Hepatocyte (in vitro differentiated cells): ENCODE results near the gene MINDY4. TPM values are rescaled to one million over a fixed set of nuclear protein-coding genes. Genes with fewer than 3 reads are reported as not detected.

ENCODE experiments used
- DNase-seq: peaks from one replicate; pipeline ENCODE4 v3.0.0-alpha.2; 2016; ENCODE audit warnings: low spot score
- H2AFZ ChIP-seq: fragments of 200-600 bp; sonication (generic); 2 replicates; pipeline ENCODE4 v1.6.0; 2016; ENCODE audit warnings: antibody characterized with exemption, mild to moderate bottlenecking
- H3K27ac ChIP-seq: fragments of 200-600 bp; sonication (generic); 2 replicates; pipeline ENCODE4 v1.5.1; 2016; ENCODE audit warnings: mild to moderate bottlenecking
- H3K27me3 ChIP-seq: fragments of 200-600 bp; sonication (generic); 2 replicates; pipeline ENCODE4 v1.6.1; 2016
- H3K36me3 ChIP-seq: fragments of 200-600 bp; sonication (generic); replicated peaks from 2 replicates; pipeline ENCODE4 v1.5.1; 2016; ENCODE audit warnings: low read depth; ENCODE audit not compliant: insufficient read depth
- H3K4me1 ChIP-seq: fragments of 200-600 bp; sonication (generic); 2 replicates; pipeline ENCODE4 v1.5.1; 2016; ENCODE audit warnings: mild to moderate bottlenecking, moderate library complexity; ENCODE audit not compliant: insufficient read depth
- H3K4me2 ChIP-seq: fragments of 200-600 bp; sonication (generic); 2 replicates; pipeline ENCODE4 v1.6.0; 2016
- H3K4me3 ChIP-seq: fragments of 200-600 bp; sonication (generic); 2 replicates; pipeline ENCODE4 v1.5.1; 2016; ENCODE audit warnings: mild to moderate bottlenecking
- H3K79me2 ChIP-seq: fragments of 200-600 bp; sonication (generic); 2 replicates; pipeline ENCODE4 v1.6.0; 2017; ENCODE audit warnings: mild to moderate bottlenecking
- H3K9me2 ChIP-seq: fragments of 200-600 bp; sonication (generic); replicated peaks from 2 replicates; pipeline ENCODE4 v1.6.0; 2017; ENCODE audit warnings: mild to moderate bottlenecking; ENCODE audit not compliant: insufficient read depth
- H3K9me3 ChIP-seq: fragments of 200-600 bp; sonication (generic); 2 replicates; pipeline ENCODE4 v1.5.1; 2016; ENCODE audit warnings: low read depth, mild to moderate bottlenecking
- H4K20me1 ChIP-seq: fragments of 200-600 bp; sonication (generic); 2 replicates; pipeline ENCODE4 v1.6.0; 2016; ENCODE audit warnings: mild to moderate bottlenecking; ENCODE audit not compliant: insufficient read depth, poor library complexity, severe bottlenecking
- CTCF ChIP-seq: fragments of 200-600 bp; sonication (generic); IDR thresholded peaks from 2 replicates; pipeline ENCODE4 v1.5.1; 2016; ENCODE audit warnings: antibody characterized with exemption, mild to moderate bottlenecking; ENCODE audit not compliant: poor library complexity
- EZH2 ChIP-seq: fragments of 200-600 bp; sonication (generic); IDR thresholded peaks from 2 replicates; pipeline ENCODE4 v1.6.1; 2016; ENCODE audit warnings: antibody characterized with exemption, mild to moderate bottlenecking, borderline replicate concordance
- EZH2phosphoT487 ChIP-seq: fragments of 200-600 bp; sonication (generic); IDR thresholded peaks from one replicate; pipeline ENCODE4 v1.6.1; 2018; ENCODE audit warnings: antibody characterized with exemption, mild to moderate bottlenecking, low read depth, moderate library complexity; ENCODE audit not compliant: unreplicated experiment, severe bottlenecking
- WGBS: methylation state at CpG from one replicate; pipeline ENCODE4 v1.1.6; 2016; ENCODE audit warnings: low lambda C conversion rate; ENCODE audit errors: missing lambda C conversion rate; 5-methylcytosine and 5-hydroxymethylcytosine counted together
- polyA plus RNA-seq: library from polyadenylated mRNA; unstranded; fragments of >200 nt; fragmentation: Nextera tagmentation; extraction: Ambion mirVana; gene quantifications from 2 replicates; pipeline ENCODE4 v1.2.1, GENCODE V29; 2016
- total RNA-seq: library from RNA; depleted of rRNA; stranded (reverse); fragments of >200 nt; gene quantifications from 2 replicates; pipeline ENCODE4 v1.2.3, GENCODE V29; 2014

MINDY4 gene
- total and polyA plus RNA-seq, 2 experiments from 2014 or later: 4.4 to 6.3 TPM

GRCh38 chr7:30750010-30750409 lies 21.2 kb upstream of the MINDY4 start:
- 98% methylated on average over 2 of the region's 2 CpGs for WGBS
- Histone ChIP-seq H3K36me3 (no peaks in the 10 kb centered on the region), H3K9me2 (no peaks in the 10 kb centered on the region), H3K27ac (peak overlapping the region; percentile 81), H3K4me1 (peaks cover 11% of the 10 kb centered on the region), H2AFZ (no peak overlapping the region), H3K4me2 (no peak overlapping the region), H3K4me3 (no peak overlapping the region), H3K79me2 (no peaks in the 10 kb centered on the region), H3K27me3 (no peaks in the 10 kb centered on the region), H3K9me3 (no peaks in the 10 kb centered on the region), H4K20me1 (no peaks in the 10 kb centered on the region)
- DNase-seq: no peak
- TF ChIP-seq EZH2: no peak
- TF ChIP-seq CTCF: no peak

GRCh38 chr7:30750683-30751650 lies 20.2 kb upstream of the MINDY4 start:
- no peak overlapping the region for H3K4me3 ChIP-seq
- H3K4me2 ChIP-seq: peak overlapping the region; percentile 18
- no peak overlapping the region for H2AFZ ChIP-seq
- no peaks in the 10 kb centered on the region for H3K79me2 ChIP-seq
- DNase-seq: peak; percentile 45
- no peaks in the 10 kb centered on the region for H3K9me3 ChIP-seq
- no peaks in the 10 kb centered on the region for H3K36me3 ChIP-seq
- H3K9me2 ChIP-seq: no peaks in the 10 kb centered on the region
- TF ChIP-seq EZH2 (no peak), CTCF (no peak), EZH2phosphoT487 (no peak)
- H3K27me3 ChIP-seq: no peaks in the 10 kb centered on the region
- WGBS: 44% methylated on average over 16 of the region's 16 CpGs
- H3K27ac ChIP-seq: peak overlapping the region; percentile 81
- peaks cover 11% of the 10 kb centered on the region for H3K4me1 ChIP-seq
- H4K20me1 ChIP-seq: no peaks in the 10 kb centered on the region

GRCh38 chr7:30751696-30752273 lies 19.4 kb upstream of the MINDY4 start, which contains the start of gene INMT:
Gene INMT, plus strand, starts transcription at chr7:30752135. Its CDS starts 16 bp downstream, at chr7:30752151.
- no peaks in the 10 kb centered on the region for H3K9me2 ChIP-seq
- no peaks in the 10 kb centered on the region for H4K20me1 ChIP-seq
- no peak within 1 kb of the TSS for H2AFZ ChIP-seq
- DNase-seq: no peak
- H3K79me2 ChIP-seq: no peaks in the 10 kb centered on the region
- peak within 1 kb of the TSS; percentile 18 for H3K4me2 ChIP-seq
- no peak within 1 kb of the TSS for H3K4me3 ChIP-seq
- H3K36me3 ChIP-seq: no peaks in the 10 kb centered on the region
- no peak for TF ChIP-seq CTCF
- TF ChIP-seq EZH2: no peak
- TF ChIP-seq EZH2phosphoT487: no peak
- peaks cover 11% of the 10 kb centered on the region for H3K4me1 ChIP-seq
- peak within 1 kb of the TSS; percentile 81 for H3K27ac ChIP-seq
- no peaks in the 10 kb centered on the region for H3K9me3 ChIP-seq
- H3K27me3 ChIP-seq: no peaks in the 10 kb centered on the region
- 89% methylated on average over 6 of the region's 6 CpGs for WGBS
